Heart right ventricle (tissue), 16 donors: Measurements from ENCODE around the gene ARFGEF3. TPM values are rescaled to one million over a fixed set of nuclear protein-coding genes. Genes with fewer than 3 reads are reported as not detected.

Experiments
- ATAC-seq, 8 donors: fragments of 200-7000 bp; cut with Tn5 transposase; one replicate each; pipeline ENCODE4 v1.9.1; 2020; ENCODE audit warnings: mild to moderate bottlenecking in 8 of 8, moderate library complexity in 8 of 8, moderate number of reproducible peaks in 1 of 8
- DNase-seq, 2 donors: peaks; one replicate each; pipeline ENCODE4 v3.0.0-alpha.2; 2020
- H3K27ac ChIP-seq, 10 donors: fragments of 200-600 bp; sonication (generic) in 2 of 10; one replicate each; pipeline versions ENCODE4 v1.5.0 to v1.8.0; 2020 to 2022; ENCODE audit warnings: mild to moderate bottlenecking in 3 of 10
- H3K27me3 ChIP-seq, 7 donors: fragments of 200-600 bp; one replicate each; pipeline ENCODE4 v1.8.0; 2021 to 2022; ENCODE audit warnings: mild to moderate bottlenecking in 2 of 7
- H3K36me3 ChIP-seq, 9 donors: fragments of 200-600 bp; sonication (generic) in 1 of 9; one replicate each; pipeline versions ENCODE4 v1.5.0 to v1.8.0; 2020 to 2022; ENCODE audit warnings: mild to moderate bottlenecking in 2 of 9
- H3K4me1 ChIP-seq, 9 donors: fragments of 200-600 bp; sonication (generic) in 1 of 9; one replicate each; pipeline versions ENCODE4 v1.5.0 to v1.8.0; 2020 to 2022; ENCODE audit warnings: mild to moderate bottlenecking in 4 of 9
- H3K4me3 ChIP-seq, 10 donors: fragments of 200-600 bp; sonication (generic) in 2 of 10; one replicate each; pipeline versions ENCODE4 v1.5.0 to v1.8.0; 2020 to 2022; ENCODE audit warnings: mild to moderate bottlenecking in 7 of 10, moderate library complexity in 2 of 10
- H3K9me3 ChIP-seq, 11 donors: fragments of 200-600 bp in 10 of 11; sonication (generic) in 2 of 11; one replicate each; pipeline versions ENCODE4 v1.5.0 to v1.8.0; 2013 to 2022; ENCODE audit warnings: mild to moderate bottlenecking in 2 of 11, control low read depth in 1 of 11, moderate library complexity in 1 of 11
- WGBS, 2 donors: extraction: QIAGEN DNeasy Blood & Tissue Kit; methylation state at CpG; one replicate each; pipeline ENCODE4 v1.1.7; 2013; ENCODE audit warnings: inconsistent platforms in 1 of 2; 5-methylcytosine and 5-hydroxymethylcytosine counted together
- intact Hi-C, 10 donors: fragments of 100-400 bp; cut with DNase I; formaldehyde crosslinking; loops; one replicate each; pipeline versions ENCODE4 v1.11.1 to v1.14.2; 2022
- polyA plus RNA-seq, 2 donors: library from polyadenylated mRNA; stranded (reverse); fragments of 200-250 nt; gene quantifications; one replicate each; pipeline ENCODE4 v1.2.3, GENCODE V29; 2013
- total RNA-seq, 10 donors: library from RNA; stranded (reverse); fragmentation: NEBNext Ultra II Directional in 3 of 10; extraction: Animal tissue kit (Norgen Biotek cat#: 25700) in 3 of 10; gene quantifications; one replicate each; pipeline versions ENCODE4 v1.2.1 to v1.2.4, GENCODE V29; 2021 to 2023
- TF ChIP-seq, protein P1 (sequence below), 9 donors: fragments of 200-600 bp; sonication (generic) in 2 of 9; IDR thresholded peaks; one replicate each; pipeline versions ENCODE4 v1.5.0 to v1.8.0; 2021 to 2022; ENCODE audit warnings: antibody characterized with exemption in 9 of 9, mild to moderate bottlenecking in 5 of 9, moderate library complexity in 1 of 9
- donor health status: Arrhythmogenic right ventricular cardiomyopathy.
- donor health status: ischemic (EF 13 %, LVEDD 7.1; RV severe dilation, severe dysfunction).
- donor health status: healthy with polysubstance abuse.
- donor health status: DM: no; HTN: yes; CAD: no.
- donor health status: DM: no; HTN: no; CAD: no.
- donor health status: ischemic (EF 25% LVEDD 6.9; RV normal size, moderate dysfunction).
- donor health status: ischemic (EF 25% LVEDD 5.7; RV mildly dilated, moderate dysfunction).
- donor health status: healthy.
- donor health status: DM: yes; HTN: yes; CAD: no.
- donor health status: Ischemic cardiomyopathy.
- donor health status: ischemic (EF 35%, LVEDD 5.7; RV mildly dilated, moderate dysfunction).
- donor health status: nonischemic (EF 11% LVEDD 7.7; RV severe dilation, severe dysfunction).
- donor health status: DM: yes; HTN: yes; CAD: no.
- donor health status: PGD.
- donor health status: ischemic (EF 29% LVEDD 5.4; RV normal size, mild dysfunction).
- donor health status: nonischemic (EF 23%, LVEDD 6.1; RV moderate dilation, normal function).

Gene ARFGEF3
- total and polyA plus RNA-seq, 12 donors: 0.33 to 11.1 (median 3.3) TPM

DNA sequence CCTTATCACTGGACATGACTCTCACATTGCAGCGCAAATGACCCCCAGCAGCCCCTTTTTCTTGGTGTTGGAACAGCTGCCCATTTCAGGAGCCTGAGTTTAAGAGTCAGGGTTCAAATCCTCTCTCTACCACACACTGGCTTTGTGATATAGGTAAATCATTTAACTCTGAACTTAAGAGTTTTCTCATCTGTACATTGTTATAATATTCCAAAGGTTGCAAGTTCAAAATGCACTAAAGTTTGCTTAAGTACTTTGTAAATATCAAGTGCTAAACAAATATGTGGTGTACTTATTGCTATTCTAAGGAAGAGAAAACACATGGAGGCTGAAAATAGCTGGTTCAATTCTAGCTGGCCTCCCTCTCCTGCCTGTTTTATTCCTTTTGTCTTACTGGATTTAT lies 95.9 kb downstream of the ARFGEF3 start:
- Histone ChIP-seq H3K27ac (no peak overlapping the region), H3K9me3 (no peaks in the 10 kb centered on the region), H3K27me3 (no peaks in the 10 kb centered on the region), H3K4me1 (no peaks in the 10 kb centered on the region), H3K36me3 (peaks cover 0 to 17% (median 0%) of the 10 kb centered on the region in 9 donors), H3K4me3 (no peak overlapping the region)
- WGBS, 2 donors: 97 to 98% methylated on average over 1 of the region's 1 CpG
- ATAC-seq (no peak), DNase-seq (no peak)
- intact Hi-C loops: no loop called here
- TF ChIP-seq, protein P1, sequence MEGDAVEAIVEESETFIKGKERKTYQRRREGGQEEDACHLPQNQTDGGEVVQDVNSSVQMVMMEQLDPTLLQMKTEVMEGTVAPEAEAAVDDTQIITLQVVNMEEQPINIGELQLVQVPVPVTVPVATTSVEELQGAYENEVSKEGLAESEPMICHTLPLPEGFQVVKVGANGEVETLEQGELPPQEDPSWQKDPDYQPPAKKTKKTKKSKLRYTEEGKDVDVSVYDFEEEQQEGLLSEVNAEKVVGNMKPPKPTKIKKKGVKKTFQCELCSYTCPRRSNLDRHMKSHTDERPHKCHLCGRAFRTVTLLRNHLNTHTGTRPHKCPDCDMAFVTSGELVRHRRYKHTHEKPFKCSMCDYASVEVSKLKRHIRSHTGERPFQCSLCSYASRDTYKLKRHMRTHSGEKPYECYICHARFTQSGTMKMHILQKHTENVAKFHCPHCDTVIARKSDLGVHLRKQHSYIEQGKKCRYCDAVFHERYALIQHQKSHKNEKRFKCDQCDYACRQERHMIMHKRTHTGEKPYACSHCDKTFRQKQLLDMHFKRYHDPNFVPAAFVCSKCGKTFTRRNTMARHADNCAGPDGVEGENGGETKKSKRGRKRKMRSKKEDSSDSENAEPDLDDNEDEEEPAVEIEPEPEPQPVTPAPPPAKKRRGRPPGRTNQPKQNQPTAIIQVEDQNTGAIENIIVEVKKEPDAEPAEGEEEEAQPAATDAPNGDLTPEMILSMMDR (IDR thresholded peaks at IDR 0.05): no peak

DNA sequence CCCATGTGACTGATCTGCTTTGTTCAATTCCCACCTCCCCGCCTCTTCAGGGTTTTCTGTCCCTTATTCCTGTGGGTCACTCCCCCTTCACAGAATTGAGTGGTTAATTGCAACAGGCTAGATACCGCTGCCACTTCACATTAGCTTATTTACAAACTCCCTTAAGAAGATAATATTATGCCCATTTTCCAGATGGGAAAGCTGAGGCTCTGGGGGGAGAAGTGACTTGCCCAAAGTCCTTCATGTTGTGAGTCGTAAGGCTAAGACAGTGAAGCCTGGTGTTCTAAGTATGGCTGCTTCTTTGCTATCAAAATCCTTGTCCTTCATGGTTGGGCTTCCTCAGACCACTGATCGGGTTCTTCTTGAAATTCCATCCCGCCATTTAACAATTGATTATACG lies 96.5 kb downstream of the ARFGEF3 start:
- H3K9me3 ChIP-seq: no peaks in the 10 kb centered on the region
- no peak overlapping the region for H3K4me3 ChIP-seq
- no peak overlapping the region for H3K27ac ChIP-seq
- no peak for DNase-seq
- intact Hi-C loops: no loop called here
- H3K4me1 ChIP-seq: no peaks in the 10 kb centered on the region
- TF ChIP-seq, protein P1 (IDR thresholded peaks at IDR 0.05): no peak
- H3K36me3 ChIP-seq: peaks cover 0 to 20% (median 0%) of the 10 kb centered on the region in 9 donors
- WGBS, 2 donors: 96 to 98% methylated on average over 6 of the region's 6 CpGs
- no peaks in the 10 kb centered on the region for H3K27me3 ChIP-seq
- no peak for ATAC-seq

DNA sequence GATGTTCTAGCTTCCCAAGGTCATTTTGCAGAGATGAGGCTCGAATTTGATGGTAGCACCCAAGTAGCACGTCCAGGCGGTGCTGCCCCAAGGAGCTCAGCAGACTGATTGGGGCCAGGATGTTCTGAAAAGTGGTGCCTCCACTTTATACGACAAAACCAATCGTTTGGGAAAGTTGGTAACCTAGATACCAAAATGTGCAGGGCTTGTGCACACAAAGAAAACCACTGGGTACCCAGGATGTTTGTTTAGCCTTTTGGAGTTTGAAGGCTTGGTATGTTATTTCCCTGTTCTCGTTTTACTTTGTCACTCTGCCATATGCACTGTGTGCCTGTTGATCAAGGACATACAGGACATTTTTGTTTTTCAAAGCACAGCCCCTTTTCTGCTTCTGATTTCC lies 97.3 kb downstream of the ARFGEF3 start:
- 81 to 83% methylated on average over 6 of the region's 6 CpGs for WGBS, 2 donors
- Histone ChIP-seq H3K4me3 (no peak overlapping the region), H3K27me3 (no peaks in the 10 kb centered on the region), H3K4me1 (no peaks in the 10 kb centered on the region), H3K27ac (no peak overlapping the region), H3K36me3 (peaks cover 0 to 25% (median 0%) of the 10 kb centered on the region in 9 donors), H3K9me3 (no peaks in the 10 kb centered on the region)
- no peak for DNase-seq
- no peak for ATAC-seq
- intact Hi-C loops: no loop called here
- TF ChIP-seq, protein P1 (IDR thresholded peaks at IDR 0.05): no peak

DNA sequence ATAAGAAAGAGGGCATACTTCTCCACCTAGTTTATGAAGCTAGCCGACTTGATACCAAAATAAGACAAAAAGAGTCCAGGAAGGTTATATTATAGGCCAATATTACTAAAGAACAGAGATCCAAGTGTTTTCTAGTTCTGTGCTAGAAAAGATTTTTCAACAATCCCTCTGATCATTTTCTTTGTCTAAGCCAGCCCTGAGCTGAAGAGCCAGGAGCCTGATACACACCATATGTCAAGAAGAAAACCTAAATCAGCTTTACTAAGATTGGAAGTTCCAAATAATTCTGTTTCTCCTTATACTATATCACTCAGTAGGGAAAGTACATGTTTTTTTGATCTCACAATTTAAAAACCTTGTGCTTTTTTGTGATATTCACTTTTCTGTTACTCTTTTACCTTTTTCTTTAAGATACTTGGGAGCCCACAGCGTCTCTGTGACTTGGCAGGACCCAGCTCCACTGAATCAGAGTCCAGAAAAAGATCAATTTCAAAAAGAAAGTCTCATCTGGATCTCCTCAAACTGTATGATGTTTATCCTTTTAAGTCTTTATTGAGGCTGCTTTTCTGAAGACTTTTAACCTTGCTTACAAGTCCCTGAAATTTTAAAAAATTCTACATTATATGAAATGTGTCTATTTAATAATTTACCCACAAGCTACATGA lies 99.5 kb downstream of the ARFGEF3 start:
- DNase-seq (no peak), ATAC-seq (no peak)
- Histone ChIP-seq H3K4me1 (no peaks in the 10 kb centered on the region), H3K36me3 (peaks cover 0 to 22% (median 0%) of the 10 kb centered on the region in 9 donors), H3K27ac (no peak overlapping the region), H3K9me3 (no peaks in the 10 kb centered on the region), H3K4me3 (no peak overlapping the region), H3K27me3 (no peaks in the 10 kb centered on the region)
- TF ChIP-seq, protein P1 (IDR thresholded peaks at IDR 0.05): no peak
- intact Hi-C loops: no loop called here
- 64 to 71% methylated on average over 2 of the region's 2 CpGs for WGBS, 2 donors
